ENCODE results near the gene TMBIM1.

TMBIM1 gene

DNA sequence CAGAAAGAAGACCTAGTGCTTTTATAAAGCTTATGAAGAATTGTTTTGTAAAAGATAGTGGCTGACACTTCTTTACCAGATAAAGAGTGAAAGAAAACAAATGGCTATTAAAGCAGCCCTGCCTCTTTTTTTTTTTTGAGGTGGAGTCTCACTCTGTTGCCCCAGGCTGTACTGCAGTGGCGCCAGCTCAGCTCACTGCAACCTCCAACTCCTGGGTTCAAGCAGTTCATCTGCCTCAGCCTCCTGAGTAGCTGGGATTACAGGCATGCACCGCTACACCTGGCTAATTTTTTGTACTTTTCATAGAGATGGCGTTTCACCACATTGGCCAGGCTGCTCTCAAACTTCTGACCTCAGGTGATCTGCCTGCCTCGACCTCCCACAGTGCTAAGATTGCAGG is 62.5 kb downstream of the TMBIM1 start:
- Histone ChIP-seq H3K27me3 (ENCODE audit: low read depth, low read length) (no peaks in the 10 kb centered on the region), H3K27ac (ENCODE audit: low read length) (peak overlapping the region; percentile 100), H3K4me3 (ENCODE audit: low read length) (peak overlapping the region; percentile 43), H2AFZ (ENCODE audit: low read depth, low read length) (no peak overlapping the region), H4K20me1 (ENCODE audit: insufficient read depth, low read length) (peaks cover 43% of the 10 kb centered on the region), H3K9me3 (ENCODE audit: insufficient read depth, low read length) (no peaks in the 10 kb centered on the region), H3K4me2 (ENCODE audit: low read length) (peak overlapping the region; percentile 80), H3K4me1 (ENCODE audit: low read length) (peaks cover 63% of the 10 kb centered on the region), H3K36me3 (replicated peaks; ENCODE audit: low read depth, low read length) (peaks cover 65% of the 10 kb centered on the region), H3K79me2 (ENCODE audit: low read length) (peaks cover 86% of the 10 kb centered on the region), H3K9ac (ENCODE audit: low read length) (peak overlapping the region; percentile 76)
- TF ChIP-seq, protein P1, sequence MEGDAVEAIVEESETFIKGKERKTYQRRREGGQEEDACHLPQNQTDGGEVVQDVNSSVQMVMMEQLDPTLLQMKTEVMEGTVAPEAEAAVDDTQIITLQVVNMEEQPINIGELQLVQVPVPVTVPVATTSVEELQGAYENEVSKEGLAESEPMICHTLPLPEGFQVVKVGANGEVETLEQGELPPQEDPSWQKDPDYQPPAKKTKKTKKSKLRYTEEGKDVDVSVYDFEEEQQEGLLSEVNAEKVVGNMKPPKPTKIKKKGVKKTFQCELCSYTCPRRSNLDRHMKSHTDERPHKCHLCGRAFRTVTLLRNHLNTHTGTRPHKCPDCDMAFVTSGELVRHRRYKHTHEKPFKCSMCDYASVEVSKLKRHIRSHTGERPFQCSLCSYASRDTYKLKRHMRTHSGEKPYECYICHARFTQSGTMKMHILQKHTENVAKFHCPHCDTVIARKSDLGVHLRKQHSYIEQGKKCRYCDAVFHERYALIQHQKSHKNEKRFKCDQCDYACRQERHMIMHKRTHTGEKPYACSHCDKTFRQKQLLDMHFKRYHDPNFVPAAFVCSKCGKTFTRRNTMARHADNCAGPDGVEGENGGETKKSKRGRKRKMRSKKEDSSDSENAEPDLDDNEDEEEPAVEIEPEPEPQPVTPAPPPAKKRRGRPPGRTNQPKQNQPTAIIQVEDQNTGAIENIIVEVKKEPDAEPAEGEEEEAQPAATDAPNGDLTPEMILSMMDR (IDR thresholded peaks at IDR 0.05; ENCODE audit: low read depth, low read length), result no peak
- no peak for TF ChIP-seq EZH2phosphoT487 (IDR thresholded peaks at IDR 0.05; ENCODE audit: low read depth)

DNA sequence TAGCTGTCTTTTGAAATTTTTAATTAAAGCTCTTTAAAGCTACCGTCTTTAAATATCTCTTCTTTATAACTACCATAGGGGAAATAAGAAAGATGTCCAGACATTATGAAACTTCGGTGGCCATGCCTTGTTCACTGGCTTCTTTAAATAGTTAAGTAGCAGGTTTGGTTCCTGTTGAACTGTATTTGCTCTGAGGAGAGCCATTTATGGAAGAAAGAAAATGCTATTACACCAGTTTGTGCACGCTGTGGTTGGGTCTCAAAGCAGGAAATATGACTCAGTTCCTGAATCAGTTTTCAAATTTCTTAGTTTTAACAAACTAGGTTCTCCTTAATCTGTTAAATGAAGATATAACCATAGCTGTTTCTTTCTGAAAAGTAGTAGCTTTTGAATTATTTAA is 63.1 kb downstream of the TMBIM1 start:
- H3K4me1 ChIP-seq (ENCODE audit: low read length), result peaks cover 69% of the 10 kb centered on the region
- peak overlapping the region; percentile 80 for H3K4me2 ChIP-seq (ENCODE audit: low read length)
- H3K27ac ChIP-seq (ENCODE audit: low read length), result peak overlapping the region; percentile 100
- no peak for TF ChIP-seq EZH2phosphoT487 (IDR thresholded peaks at IDR 0.05; ENCODE audit: low read depth)
- TF ChIP-seq, protein P1 (IDR thresholded peaks at IDR 0.05; ENCODE audit: low read depth, low read length), result no peak
- no peaks in the 10 kb centered on the region for H3K9me3 ChIP-seq (ENCODE audit: insufficient read depth, low read length)
- H3K79me2 ChIP-seq (ENCODE audit: low read length), result peaks cover 86% of the 10 kb centered on the region
- H3K9ac ChIP-seq (ENCODE audit: low read length), result peak overlapping the region; percentile 76
- peaks cover 43% of the 10 kb centered on the region for H4K20me1 ChIP-seq (ENCODE audit: insufficient read depth, low read length)
- no peaks in the 10 kb centered on the region for H3K27me3 ChIP-seq (ENCODE audit: low read depth, low read length)
- H2AFZ ChIP-seq (ENCODE audit: low read depth, low read length), result no peak overlapping the region
- H3K4me3 ChIP-seq (ENCODE audit: low read length), result peak overlapping the region; percentile 43; the same call in 1 of the 2 replicates
- H3K36me3 ChIP-seq (replicated peaks; ENCODE audit: low read depth, low read length), result peaks cover 65% of the 10 kb centered on the region

DNA sequence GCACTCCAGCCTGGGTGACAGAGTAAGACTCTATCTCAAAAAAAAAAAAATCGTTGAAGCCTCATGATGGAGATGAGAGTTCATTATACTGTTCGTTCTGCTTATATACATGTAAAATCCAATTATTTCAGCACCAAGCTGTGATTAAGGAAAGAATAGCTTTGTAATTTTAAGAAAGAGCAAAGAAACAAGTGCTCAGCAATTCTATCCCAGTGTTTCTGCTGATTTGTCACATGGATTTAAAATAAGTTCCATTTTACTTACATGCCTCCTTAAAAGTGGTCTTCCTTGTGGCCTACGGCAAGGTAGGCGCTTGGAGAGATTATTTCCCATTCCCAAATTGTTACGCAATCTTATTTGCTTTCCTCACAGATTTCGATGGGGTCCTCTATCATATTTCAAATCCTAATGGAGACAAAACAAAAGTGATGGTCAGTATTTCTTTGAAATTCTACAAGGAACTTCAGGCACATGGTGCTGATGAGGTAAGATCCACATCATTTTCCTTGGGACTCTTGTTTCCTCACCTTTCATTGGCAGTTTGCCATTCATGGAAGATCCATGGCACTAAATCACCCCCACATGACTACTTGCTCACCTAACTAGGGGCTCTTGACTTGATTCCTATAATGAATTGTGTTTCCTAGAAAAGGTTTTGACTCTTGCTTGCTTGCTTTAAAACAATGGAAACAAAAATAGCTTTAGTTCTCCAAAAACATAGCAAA is 63.8 kb downstream of the TMBIM1 start:
- Histone ChIP-seq H3K79me2 (ENCODE audit: low read length) (peaks cover 87% of the 10 kb centered on the region), H3K4me1 (ENCODE audit: low read length) (peaks cover 76% of the 10 kb centered on the region), H3K9me3 (ENCODE audit: insufficient read depth, low read length) (no peaks in the 10 kb centered on the region), H2AFZ (ENCODE audit: low read depth, low read length) (no peak overlapping the region), H3K4me2 (ENCODE audit: low read length) (peak overlapping the region; percentile 68), H3K4me3 (ENCODE audit: low read length) (peak overlapping the region; percentile 39), H3K36me3 (replicated peaks; ENCODE audit: low read depth, low read length) (peaks cover 67% of the 10 kb centered on the region), H4K20me1 (ENCODE audit: insufficient read depth, low read length) (peaks cover 45% of the 10 kb centered on the region), H3K27me3 (ENCODE audit: low read depth, low read length) (no peaks in the 10 kb centered on the region), H3K27ac (ENCODE audit: low read length) (peak overlapping the region; percentile 100), H3K9ac (ENCODE audit: low read length) (peak overlapping the region; percentile 70)
- TF ChIP-seq, protein P1 (IDR thresholded peaks at IDR 0.05; ENCODE audit: low read depth, low read length), result no peak
- TF ChIP-seq EZH2phosphoT487 (IDR thresholded peaks at IDR 0.05; ENCODE audit: low read depth), result no peak

DNA sequence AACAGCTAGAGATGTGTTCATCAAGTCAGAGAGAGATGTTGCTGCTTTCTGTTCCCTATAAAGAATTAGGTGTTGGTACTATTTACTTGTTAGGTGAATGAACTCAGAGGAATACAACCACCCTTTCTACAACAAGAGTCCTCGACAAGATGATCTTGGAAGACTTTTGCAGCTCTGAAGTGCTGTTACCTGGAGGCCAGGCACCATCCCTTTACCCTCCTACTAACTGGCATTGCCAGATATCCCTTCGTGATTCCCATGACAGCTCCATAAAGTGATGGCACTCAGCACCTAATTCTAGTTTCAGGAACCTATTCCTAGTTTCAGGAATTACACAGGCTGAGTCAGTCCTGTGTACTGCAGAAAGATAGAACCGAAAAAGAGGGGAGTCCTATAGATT is 65.4 kb downstream of the TMBIM1 start:
- Histone ChIP-seq H2AFZ (ENCODE audit: low read depth, low read length) (no peak overlapping the region), H3K4me1 (ENCODE audit: low read length) (peaks cover 92% of the 10 kb centered on the region), H3K9me3 (ENCODE audit: insufficient read depth, low read length) (no peaks in the 10 kb centered on the region), H3K27ac (ENCODE audit: low read length) (peak overlapping the region; percentile 100), H3K4me2 (ENCODE audit: low read length) (peak overlapping the region; percentile 33), H3K4me3 (ENCODE audit: low read length) (0 out of 2 replicates have a peak overlapping the region, but pooled peaks have one; percentile 17), H3K36me3 (replicated peaks; ENCODE audit: low read depth, low read length) (peaks cover 59% of the 10 kb centered on the region), H3K79me2 (ENCODE audit: low read length) (peaks cover 88% of the 10 kb centered on the region), H3K27me3 (ENCODE audit: low read depth, low read length) (no peaks in the 10 kb centered on the region), H4K20me1 (ENCODE audit: insufficient read depth, low read length) (peaks cover 52% of the 10 kb centered on the region), H3K9ac (ENCODE audit: low read length) (no peak overlapping the region)
- TF ChIP-seq, protein P1 (IDR thresholded peaks at IDR 0.05; ENCODE audit: low read depth, low read length), result no peak
- no peak for TF ChIP-seq EZH2phosphoT487 (IDR thresholded peaks at IDR 0.05; ENCODE audit: low read depth)

Data from OCI-LY3 (cell line).